Neural progenitor cell (in vitro differentiated cells): ENCODE data around the gene MPL. TPM values are rescaled to one million over a fixed set of nuclear protein-coding genes. Genes with fewer than 3 reads are reported as not detected.

Experiments
- DNase-seq: peaks from one replicate; pipeline ENCODE4 v3.0.0-alpha.2; 2016; ENCODE audit warnings: low spot score
- H2AFZ ChIP-seq: fragments of 200-600 bp; sonication (generic); replicated peaks from 2 replicates; pipeline ENCODE4 v1.6.1; 2016; ENCODE audit warnings: antibody characterized with exemption
- H3F3A ChIP-seq: fragments of 200-600 bp; sonication (generic); 2 replicates; pipeline ENCODE4 v1.6.1; 2016; ENCODE audit warnings: antibody characterized with exemption, low read depth
- H3K27ac ChIP-seq: fragments of 200-600 bp; sonication (generic); 2 replicates; pipeline ENCODE4 v1.5.1; 2016; ENCODE audit warnings: mild to moderate bottlenecking
- H3K27me3 ChIP-seq: fragments of 200-600 bp; sonication (generic); 2 replicates; pipeline ENCODE4 v1.6.1; 2016; ENCODE audit warnings: mild to moderate bottlenecking, moderate library complexity
- H3K36me3 ChIP-seq: fragments of 200-600 bp; sonication (generic); 2 replicates; pipeline ENCODE4 v1.5.1; 2016
- H3K4me1 ChIP-seq: fragments of 200-600 bp; sonication (generic); 2 replicates; pipeline ENCODE4 v1.6.1; 2016; ENCODE audit warnings: mixed run types
- H3K4me2 ChIP-seq: fragments of 200-600 bp; sonication (generic); 2 replicates; pipeline ENCODE4 v1.6.1; 2016
- H3K4me3 ChIP-seq: fragments of 200-600 bp; sonication (generic); 2 replicates; pipeline ENCODE4 v1.5.1; 2016
- H3K79me2 ChIP-seq: fragments of 200-600 bp; sonication (generic); 2 replicates; pipeline ENCODE4 v1.6.1; 2016; ENCODE audit warnings: low read depth
- H3K9ac ChIP-seq: fragments of 200-600 bp; sonication (generic); 2 replicates; pipeline ENCODE4 v1.6.1; 2016
- H3K9me3 ChIP-seq: fragments of 200-600 bp; sonication (generic); 2 replicates; pipeline ENCODE4 v1.5.1; 2016; ENCODE audit warnings: low read depth
- H4K20me1 ChIP-seq: fragments of 200-600 bp; sonication (generic); 2 replicates; pipeline ENCODE4 v1.6.1; 2016; ENCODE audit warnings: low read depth
- H3K27ac Mint-ChIP-seq: 3 replicates; pipeline ENCODE4 v1.8.0; 2021; ENCODE audit warnings: mixed read lengths
- H3K27me3 Mint-ChIP-seq: 2 replicates; pipeline ENCODE4 v1.8.0; 2022; ENCODE audit warnings: low read depth, mild to moderate bottlenecking, inconsistent platforms, moderate library complexity, mixed read lengths; ENCODE audit not compliant: insufficient read depth
- H3K36me3 Mint-ChIP-seq: 3 replicates; pipeline ENCODE4 v1.8.0; 2021; ENCODE audit warnings: mixed read lengths
- H3K4me1 Mint-ChIP-seq: 3 replicates; pipeline ENCODE4 v1.8.0; 2021; ENCODE audit warnings: mixed read lengths
- H3K4me3 Mint-ChIP-seq: 3 replicates; pipeline ENCODE4 v1.8.0; 2021; ENCODE audit warnings: mild to moderate bottlenecking, moderate library complexity, mixed read lengths
- H3K9me3 Mint-ChIP-seq: 3 replicates; pipeline ENCODE4 v1.8.0; 2020; ENCODE audit warnings: mixed read lengths
- EZH2 ChIP-seq: fragments of 200-600 bp; sonication (generic); IDR thresholded peaks from 2 replicates; pipeline ENCODE4 v1.6.1; 2017; ENCODE audit warnings: antibody characterized with exemption, mild to moderate bottlenecking, moderate library complexity
- EZH2phosphoT487 ChIP-seq: fragments of 200-600 bp; sonication (generic); IDR thresholded peaks from 2 replicates; pipeline ENCODE4 v1.6.1; 2017; ENCODE audit warnings: antibody characterized with exemption
- microRNA-seq: library from miRNA; unstranded; fragments of <30 nt; microRNA quantifications from one replicate; pipeline ENCODE4, GENCODE V29; 2016
- total RNA-seq: library from RNA; depleted of rRNA; stranded (reverse); fragments of >200 nt; gene quantifications from 2 replicates; pipeline ENCODE4 v1.2.3, GENCODE V29; 2015; ENCODE audit warnings: low replicate concordance
- TF ChIP-seq, protein P1 (sequence below): fragments of 200-600 bp; sonication (generic); IDR thresholded peaks from 2 replicates; pipeline ENCODE4 v1.5.1; 2017; ENCODE audit warnings: antibody characterized with exemption, mild to moderate bottlenecking

MPL gene
- total RNA-seq, 1 donor from 2014 or later, result not detected

DNA sequence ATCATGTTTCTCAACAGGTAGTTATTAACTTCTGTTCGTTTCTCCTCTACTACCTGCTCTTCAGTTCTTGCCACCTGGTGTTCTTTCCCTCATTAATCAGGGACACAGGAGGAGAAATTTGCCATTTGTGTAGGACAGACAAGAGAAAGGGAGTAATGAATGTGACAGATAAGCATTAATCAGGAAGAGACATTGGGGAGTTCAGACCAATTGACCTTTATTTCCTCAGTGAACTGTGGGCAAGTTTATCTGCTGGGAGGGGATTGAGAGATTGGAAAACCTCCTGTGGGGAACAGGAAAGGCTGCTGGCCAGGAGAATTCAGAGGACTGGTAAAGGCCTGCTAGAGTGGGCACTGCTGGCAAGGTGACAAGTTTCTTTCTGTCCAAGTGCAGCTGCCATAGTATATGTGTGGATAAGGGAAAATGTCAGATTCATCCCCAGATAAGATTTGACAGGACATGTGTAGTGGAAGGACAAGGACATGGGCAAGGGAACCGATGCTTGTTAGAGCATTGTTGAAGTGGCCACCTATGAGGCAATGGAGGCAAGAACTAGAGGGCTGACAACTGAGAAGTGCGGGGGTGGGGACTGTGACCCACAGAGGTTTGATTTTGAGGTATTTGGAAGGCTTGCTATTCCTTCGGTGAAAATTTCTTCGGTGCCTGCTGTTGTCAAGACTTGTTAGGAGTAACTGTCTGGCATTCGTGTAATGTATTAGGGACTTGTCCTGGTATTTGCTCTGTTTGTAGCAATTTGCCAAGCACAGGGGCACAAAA, 64.7 kb downstream of the MPL start:
- no peaks in the 10 kb centered on the region for H3K9me3 ChIP-seq
- no peaks in the 10 kb centered on the region for H4K20me1 ChIP-seq
- no peak overlapping the region for H3K4me2 ChIP-seq
- no peak overlapping the region for H3K27ac Mint-ChIP-seq
- H3K9me3 Mint-ChIP-seq, result no peaks in the 10 kb centered on the region
- no peak overlapping the region for H3K4me3 Mint-ChIP-seq
- no peaks in the 10 kb centered on the region for H3K4me1 Mint-ChIP-seq
- H3K36me3 Mint-ChIP-seq, result peaks cover 29% of the 10 kb centered on the region
- H3K79me2 ChIP-seq, result no peaks in the 10 kb centered on the region
- no peaks in the 10 kb centered on the region for H3K4me1 ChIP-seq
- DNase-seq, result no peak
- no peak overlapping the region for H3K4me3 ChIP-seq
- H3F3A ChIP-seq, result no peaks in the 10 kb centered on the region
- H3K27me3 ChIP-seq, result no peaks in the 10 kb centered on the region
- peaks cover 3% of the 10 kb centered on the region for H3K27me3 Mint-ChIP-seq
- H3K36me3 ChIP-seq, result no peaks in the 10 kb centered on the region
- no peak for TF ChIP-seq EZH2
- TF ChIP-seq, protein P1, sequence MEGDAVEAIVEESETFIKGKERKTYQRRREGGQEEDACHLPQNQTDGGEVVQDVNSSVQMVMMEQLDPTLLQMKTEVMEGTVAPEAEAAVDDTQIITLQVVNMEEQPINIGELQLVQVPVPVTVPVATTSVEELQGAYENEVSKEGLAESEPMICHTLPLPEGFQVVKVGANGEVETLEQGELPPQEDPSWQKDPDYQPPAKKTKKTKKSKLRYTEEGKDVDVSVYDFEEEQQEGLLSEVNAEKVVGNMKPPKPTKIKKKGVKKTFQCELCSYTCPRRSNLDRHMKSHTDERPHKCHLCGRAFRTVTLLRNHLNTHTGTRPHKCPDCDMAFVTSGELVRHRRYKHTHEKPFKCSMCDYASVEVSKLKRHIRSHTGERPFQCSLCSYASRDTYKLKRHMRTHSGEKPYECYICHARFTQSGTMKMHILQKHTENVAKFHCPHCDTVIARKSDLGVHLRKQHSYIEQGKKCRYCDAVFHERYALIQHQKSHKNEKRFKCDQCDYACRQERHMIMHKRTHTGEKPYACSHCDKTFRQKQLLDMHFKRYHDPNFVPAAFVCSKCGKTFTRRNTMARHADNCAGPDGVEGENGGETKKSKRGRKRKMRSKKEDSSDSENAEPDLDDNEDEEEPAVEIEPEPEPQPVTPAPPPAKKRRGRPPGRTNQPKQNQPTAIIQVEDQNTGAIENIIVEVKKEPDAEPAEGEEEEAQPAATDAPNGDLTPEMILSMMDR, result no peak
- TF ChIP-seq EZH2phosphoT487, result no peak
- H3K27ac ChIP-seq, result no peak overlapping the region
- H2AFZ ChIP-seq, result no peak overlapping the region
- no peak overlapping the region for H3K9ac ChIP-seq

Small RNAs within 50 kb of the gene (microRNA-seq; reads per million reads assigned to microRNA genes)
- gene MIR6734, result not detected

Other genes starting within 250 kb of the MPL start
- 43.2 and 71.6 TPM in 2 replicates for gene EBNA1BP2, start 165.5 kb upstream of the MPL start, total RNA-seq
- 0.40 and 0.97 TPM in 2 replicates for gene CFAP57, start 165.5 kb upstream of the MPL start, total RNA-seq
- 0.73 and 2.2 TPM in 2 replicates for gene TMEM125, start 67.8 kb upstream of the MPL start, total RNA-seq
- gene C1orf210, start 52.2 kb upstream of the MPL start, total RNA-seq, result not detected in 2 replicates
- gene TIE1, start 36.8 kb upstream of the MPL start, total RNA-seq, result 0.21 and 0.25 TPM in 2 replicates
- 164 and 261 TPM in 2 replicates for gene CDC20, start 21.2 kb downstream of the MPL start, total RNA-seq
- gene ELOVL1, start 30.2 kb downstream of the MPL start, total RNA-seq, result 5.6 and 11.9 TPM in 2 replicates
- gene MED8, start 52.0 kb downstream of the MPL start, total RNA-seq, result 15.1 and 23.6 TPM in 2 replicates
- 11.0 and 16.8 TPM in 2 replicates for gene SZT2, start 52.1 kb downstream of the MPL start, total RNA-seq
- 10.3 and 26.8 TPM in 2 replicates for gene HYI, start 116.1 kb downstream of the MPL start, total RNA-seq
- gene PTPRF, start 193.1 kb downstream of the MPL start, total RNA-seq, result 71.1 and 119 TPM in 2 replicates